HCT116 (cell line): Measurements from ENCODE around the gene TCF7L2. TPM values are rescaled to one million over a fixed set of nuclear protein-coding genes. Genes with fewer than 3 reads are reported as not detected.

Experiments
- ATAC-seq: fragments of 200-7000 bp; cut with Tn5 transposase; 2 replicates; pipeline ENCODE4 v1.9.1; 2020; ENCODE audit warnings: mild to moderate bottlenecking, moderate library complexity
- BruUV-seq: library from RNA; stranded (reverse); fragments of 400-500 nt; replicated peaks from 2 replicates; lab custom pipeline; 2021; lab: Mats Ljungman, UMichigan
- CTCF ChIA-PET: fragments of 300-600 bp; sonication (Branson Sonifier 250); formaldehyde crosslinking; loops from one replicate; lab custom pipeline; 2021; ENCODE audit warnings: antibody characterized with exemption; lab: Charles Lee
- POLR2A ChIA-PET: fragments of 300-600, 350-600 bp; sonication (Branson Sonifier 250); formaldehyde crosslinking; loops from one replicate; lab custom pipeline; 2021; ENCODE audit warnings: antibody characterized with exemption; lab: Charles Lee
- RAD21 ChIA-PET, 2 experiments: fragments of 300-600 bp; sonication (Branson Sonifier 250); formaldehyde crosslinking; loops; one replicate each; lab custom pipeline; 2023; ENCODE audit warnings: low total read pairs in 2 of 2; ENCODE audit not compliant: uncharacterized antibody in 2 of 2, unreplicated experiment in 2 of 2, low non-redundant PET in 1 of 2; lab: Charles Lee
- DNase-seq: peaks from one replicate; pipeline ENCODE4 v3.0.0-alpha.2; 2010; ENCODE audit warnings: low read depth, low spot score
- H2AFZ ChIP-seq: fragments of 200-600 bp; shearing (Covaris generic), sonication (generic); 2 replicates; pipeline ENCODE4 v1.6.1; 2017; ENCODE audit warnings: low read depth, mixed run types, mixed read lengths, antibody characterized with exemption, low read length; ENCODE audit not compliant: poor library complexity, severe bottlenecking
- H3K27ac ChIP-seq: 2 replicates; pipeline ENCODE4 v1.5.1; 2012; ENCODE audit warnings: low read depth, low read length
- H3K27me3 ChIP-seq: fragments of 200-600 bp; sonication (generic); 2 replicates; pipeline ENCODE4 v1.6.1; 2016; ENCODE audit warnings: mixed run types, low read length, mixed read lengths; ENCODE audit not compliant: insufficient read depth
- H3K36me3 ChIP-seq, 2 experiments: fragments of 200-500 bp in 1 of 2; fragments of 200-600 bp in 1 of 2; sonication (Bioruptor generic) in 1 of 2; sonication (generic) in 1 of 2; 2 replicates each; pipeline versions ENCODE4 v1.5.1 to v1.6.1; 2014 to 2016; ENCODE audit warnings: low read length in 2 of 2, inconsistent platforms in 1 of 2, mixed read lengths in 1 of 2, mixed run types in 1 of 2; ENCODE audit not compliant: insufficient read depth in 2 of 2, control insufficient read depth in 1 of 2
- H3K4me1 ChIP-seq, 2 experiments: fragments of 200-600 bp in 1 of 2; sonication (generic) in 1 of 2; 2 replicates each; pipeline versions ENCODE4 v1.5.1 to v1.6.1; 2012 to 2017; ENCODE audit warnings: low read length in 2 of 2, inconsistent platforms in 1 of 2, mild to moderate bottlenecking in 1 of 2, mixed read lengths in 1 of 2, mixed run types in 1 of 2, moderate library complexity in 1 of 2; ENCODE audit not compliant: insufficient read depth in 2 of 2, control insufficient read depth in 1 of 2
- H3K4me2 ChIP-seq: fragments of 200-600 bp; sonication (generic); 2 replicates; pipeline ENCODE4 v1.6.1; 2017; ENCODE audit warnings: mixed run types, low read length, mixed read lengths
- H3K4me3 ChIP-seq, 2 experiments: fragments of 200-600 bp in 1 of 2; sonication (generic) in 1 of 2; replicated peaks in 1 of 2; 2 replicates each; pipeline ENCODE4 v1.5.1; 2011 to 2016; ENCODE audit warnings: low read length in 2 of 2, control low read depth in 1 of 2, low read depth in 1 of 2, mild to moderate bottlenecking in 1 of 2, mixed read lengths in 1 of 2, mixed run types in 1 of 2
- H3K79me2 ChIP-seq: fragments of 200-600 bp; sonication (generic); 2 replicates; pipeline ENCODE4 v1.6.1; 2017; ENCODE audit warnings: mild to moderate bottlenecking, mixed run types, low read length, moderate library complexity, mixed read lengths; ENCODE audit not compliant: insufficient read depth
- H3K9ac ChIP-seq: fragments of 200-600 bp; sonication (generic); 2 replicates; pipeline ENCODE4 v1.6.1; 2016; ENCODE audit warnings: low read length, mixed read lengths
- H3K9me2 ChIP-seq: fragments of 200-600 bp; sonication (generic), shearing (Covaris generic); 2 replicates; pipeline ENCODE4 v1.6.1; 2017; ENCODE audit warnings: mixed run types, mild to moderate bottlenecking, moderate library complexity; ENCODE audit not compliant: insufficient read depth
- H3K9me3 ChIP-seq, 2 experiments: fragments of 200-500 bp in 1 of 2; fragments of 200-600 bp in 1 of 2; sonication (Bioruptor generic) in 1 of 2; sonication (generic) in 1 of 2; 2 replicates each; pipeline ENCODE4 v1.6.1; 2014 to 2017; ENCODE audit warnings: low read length in 2 of 2, mixed read lengths in 2 of 2, inconsistent platforms in 1 of 2, low read depth in 1 of 2, mild to moderate bottlenecking in 1 of 2, mixed run types in 1 of 2, moderate library complexity in 1 of 2; ENCODE audit not compliant: control insufficient read depth in 1 of 2, insufficient read depth in 1 of 2
- H4K20me1 ChIP-seq: fragments of 200-600 bp; sonication (generic), shearing (Covaris generic); 2 replicates; pipeline ENCODE4 v1.6.1; 2017; ENCODE audit warnings: mixed run types, mild to moderate bottlenecking, moderate library complexity; ENCODE audit not compliant: insufficient read depth
- CBX3 ChIP-seq: IDR thresholded peaks from 2 replicates; pipeline ENCODE4 v1.6.1; 2012; ENCODE audit warnings: low read depth
- EGR1 ChIP-seq: IDR thresholded peaks from 2 replicates; pipeline ENCODE4 v1.6.1; 2012; ENCODE audit warnings: low read depth
- EZH2phosphoT487 ChIP-seq: fragments of 200-600 bp; IDR thresholded peaks from 2 replicates; pipeline ENCODE4 v1.6.1; 2018; ENCODE audit warnings: antibody characterized with exemption, borderline replicate concordance
- MAX ChIP-seq: IDR thresholded peaks from 2 replicates; pipeline ENCODE4 v1.6.1; 2012
- POLR2AphosphoS5 ChIP-seq: IDR thresholded peaks from 2 replicates; pipeline ENCODE4 v1.6.1; 2011; ENCODE audit warnings: mild to moderate bottlenecking, low read depth, low read length, moderate library complexity
- REST ChIP-seq: IDR thresholded peaks from 2 replicates; pipeline ENCODE4 v1.6.1; 2012; ENCODE audit warnings: low read depth
- YY1 ChIP-seq: IDR thresholded peaks from 2 replicates; pipeline ENCODE4 v1.6.1; 2011; ENCODE audit warnings: low read length, low read depth, moderate library complexity, mild to moderate bottlenecking; ENCODE audit not compliant: insufficient replicate concordance; ENCODE audit errors: extremely low read depth
- ZFX ChIP-seq: fragments of 450-650 bp; IDR thresholded peaks from 2 replicates; pipeline ENCODE4 v1.6.1; 2017
- intact Hi-C: fragments of 100-400 bp; cut with micrococcal nuclease; formaldehyde crosslinking; loops from 2 replicates; pipeline ENCODE4 v1.10.0; 2022
- total RNA-seq: library from RNA; stranded (reverse); gene quantifications from one replicate; pipeline ENCODE4 v1.2.1, GENCODE V29; 2021; ENCODE audit not compliant: unreplicated experiment

TCF7L2 gene
- total RNA-seq, 1 experiment from 2014 or later = 164 TPM

- POLR2A ChIA-PET = interaction anchor here (0.7 to 1.9 kb wide), 5 partner anchors 119 to 433 kb away, joined by 3 to 5 read pairs (median 4); no protein-coding TSS in a partner anchor
- H4K20me1 ChIP-seq = no peaks in the 10 kb centered on the region
- H3K36me3 ChIP-seq = peaks cover 18 to 21% of the 10 kb centered on the region in 2 experiments; a peak in 3 of 4 replicates
- H3K27ac ChIP-seq = peak overlapping the region; percentile 100
- no peaks in the 10 kb centered on the region for H3K9me2 ChIP-seq
- intact Hi-C loops = loop anchor here (2.0 to 10.0 kb wide), 8 partner anchors 122 to 566 kb away; no protein-coding TSS in a partner anchor
- RAD21 ChIA-PET = interaction anchor here in 1 of 2 experiments (0.7 kb wide), 1 partner anchor 123 kb away, joined by 5 read pairs; no protein-coding TSS in a partner anchor
- CTCF ChIA-PET = interaction anchor here (0.6 to 1.1 kb wide), 3 partner anchors 8 to 424 kb away, joined by 3 to 4 read pairs (median 3); no protein-coding TSS in a partner anchor
- peak overlapping the region; percentile 73 to 78 for H3K4me3 ChIP-seq
- peaks cover 47 to 56% of the 10 kb centered on the region in 2 experiments for H3K4me1 ChIP-seq
- ATAC-seq (no peak), DNase-seq (no peak)
- H3K4me2 ChIP-seq = peak overlapping the region; percentile 83
- no peaks in the 10 kb centered on the region for H3K9me3 ChIP-seq
- H3K27me3 ChIP-seq = no peaks in the 10 kb centered on the region
- H3K9ac ChIP-seq = peak overlapping the region; percentile 92
- TF ChIP-seq EZH2phosphoT487 (no peak), EGR1 (no peak), ZFX (no peak), CBX3 (no peak), MAX (no peak)
- H2AFZ ChIP-seq = no peak overlapping the region
- H3K79me2 ChIP-seq = peaks cover 52% of the 10 kb centered on the region
- BruUV-seq = no TSS peak
Measured at GRCh38 chr10:112950714-112951358, 789 bp downstream of the TCF7L2 start.

GRCh38 chr10:112951359-112952281, 1.6 kb downstream of the TCF7L2 start:
- no peak overlapping the region for H2AFZ ChIP-seq
- RAD21 ChIA-PET = no interaction called here
- intact Hi-C loops = loop anchor here (2.0 to 10.0 kb wide), 8 partner anchors 121 to 567 kb away; no protein-coding TSS in a partner anchor
- H3K36me3 ChIP-seq = peaks cover 18 to 27% of the 10 kb centered on the region in 2 experiments; a peak in 3 of 4 replicates
- peak overlapping the region; percentile 73 to 78 for H3K4me3 ChIP-seq
- ATAC-seq (peak; percentile 10), DNase-seq (peak; percentile 72)
- no peaks in the 10 kb centered on the region for H3K27me3 ChIP-seq
- POLR2A ChIA-PET = no interaction called here
- no peaks in the 10 kb centered on the region for H4K20me1 ChIP-seq
- no peaks in the 10 kb centered on the region for H3K9me3 ChIP-seq
- peak overlapping the region; percentile 100 for H3K27ac ChIP-seq
- H3K4me1 ChIP-seq = peaks cover 50 to 60% of the 10 kb centered on the region in 2 experiments
- H3K4me2 ChIP-seq = peak overlapping the region; percentile 83
- H3K79me2 ChIP-seq = peaks cover 60% of the 10 kb centered on the region
- TF ChIP-seq YY1 (peak; percentile 84), POLR2AphosphoS5 (peak; percentile 61), REST (no peak)
- no peaks in the 10 kb centered on the region for H3K9me2 ChIP-seq
- peak overlapping the region; percentile 92 for H3K9ac ChIP-seq
- no TSS peak for BruUV-seq
- CTCF ChIA-PET = no interaction called here
